Mesendoderm (in vitro differentiated cells): ENCODE measurements around the gene TM4SF18.

Source experiments
- DNase-seq: peaks from one replicate; pipeline ENCODE4 v3.0.0; 2013
- H2AK5ac ChIP-seq: 2 replicates; pipeline ENCODE4 v1.6.1; 2013; ENCODE audit warnings: low read length, inconsistent platforms
- H2BK120ac ChIP-seq: 2 replicates; pipeline ENCODE4 v1.6.1; 2013; ENCODE audit warnings: low read depth, mild to moderate bottlenecking, low read length, moderate library complexity, mixed read lengths
- H2BK15ac ChIP-seq: replicated peaks from 2 replicates; pipeline ENCODE4 v1.6.1; 2013; ENCODE audit warnings: low read depth, mild to moderate bottlenecking, moderate library complexity
- H2BK5ac ChIP-seq: 2 replicates; pipeline ENCODE4 v1.6.1; 2013; ENCODE audit warnings: low read length, inconsistent platforms
- H3K18ac ChIP-seq: 2 replicates; pipeline ENCODE4 v1.6.1; 2013; ENCODE audit warnings: mild to moderate bottlenecking, low read length, mixed read lengths
- H3K23ac ChIP-seq: one replicate; pipeline ENCODE4 v1.6.1; 2013; ENCODE audit warnings: low read length
- H3K27ac ChIP-seq: 2 replicates; pipeline ENCODE4 v1.5.1; 2013; ENCODE audit warnings: low read depth, mild to moderate bottlenecking, inconsistent platforms, low read length, moderate library complexity
- H3K27me3 ChIP-seq: 2 replicates; pipeline ENCODE4 v1.6.1; 2013; ENCODE audit warnings: low read length, control low read depth, mild to moderate bottlenecking, inconsistent platforms; ENCODE audit not compliant: insufficient read depth, poor library complexity
- H3K36me3 ChIP-seq: 2 replicates; pipeline ENCODE4 v1.6.1; 2013; ENCODE audit warnings: low read length, inconsistent platforms; ENCODE audit not compliant: control insufficient read depth, insufficient read depth
- H3K4ac ChIP-seq: one replicate; pipeline ENCODE4 v1.6.1; 2013; ENCODE audit warnings: low read depth, mild to moderate bottlenecking, low read length, moderate library complexity
- H3K4me1 ChIP-seq: 2 replicates; pipeline ENCODE4 v1.6.1; 2013; ENCODE audit warnings: low read depth, low read length, inconsistent platforms; ENCODE audit not compliant: control insufficient read depth
- H3K4me2 ChIP-seq: 2 replicates; pipeline ENCODE4 v1.6.1; 2013; ENCODE audit warnings: low read length
- H3K4me3 ChIP-seq: 2 replicates; pipeline ENCODE4 v1.5.1; 2013; ENCODE audit warnings: mild to moderate bottlenecking, low read length
- H3K56ac ChIP-seq: one replicate; pipeline ENCODE4 v1.6.1; 2013; ENCODE audit warnings: low read length
- H3K79me1 ChIP-seq: 2 replicates; pipeline ENCODE4 v1.6.1; 2013; ENCODE audit warnings: low read length, inconsistent platforms
- H3K79me2 ChIP-seq: 2 replicates; pipeline ENCODE4 v1.6.1; 2013; ENCODE audit warnings: mild to moderate bottlenecking, low read length; ENCODE audit not compliant: control insufficient read depth, insufficient read depth
- H3K9ac ChIP-seq: 2 replicates; pipeline ENCODE4 v1.6.1; 2013; ENCODE audit warnings: low read length, inconsistent platforms
- H4K5ac ChIP-seq: one replicate; pipeline ENCODE4 v1.6.1; 2013; ENCODE audit warnings: low read length
- H4K8ac ChIP-seq: one replicate; pipeline ENCODE4 v1.6.1; 2013; ENCODE audit warnings: low read depth, mild to moderate bottlenecking, control low read depth, low read length, moderate library complexity
- WGBS: extraction: QIAGEN DNeasy Blood & Tissue Kit; methylation state at CpG from one replicate; pipeline ENCODE4 v1.1.7; 2013; ENCODE audit warnings: low lambda C conversion rate, missing lambda C conversion rate; ENCODE audit not compliant: insufficient coverage; ENCODE audit errors: extremely low coverage; 5-methylcytosine and 5-hydroxymethylcytosine counted together

The TM4SF18 gene

DNA sequence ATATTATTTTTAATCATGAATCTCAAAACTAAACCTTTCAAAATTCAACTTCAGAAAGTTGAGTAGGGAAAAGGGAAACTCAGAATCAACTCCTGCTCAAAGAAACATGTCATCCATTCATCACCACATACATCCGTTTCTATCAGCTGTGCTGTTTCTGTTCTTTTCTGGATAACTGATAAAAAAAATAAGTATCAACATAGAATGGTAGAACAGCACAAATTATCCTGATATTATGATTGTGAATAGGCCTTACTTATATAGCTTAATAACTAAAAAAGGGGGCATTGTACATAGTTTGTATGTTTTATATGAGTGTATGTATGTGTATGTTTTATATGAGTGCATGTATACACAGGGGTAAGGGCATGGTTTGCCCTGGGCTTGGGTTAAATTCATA, 41.0 kb upstream of the TM4SF18 start:
- Histone ChIP-seq H3K27me3 (no peaks in the 10 kb centered on the region), H3K79me1 (no peaks in the 10 kb centered on the region), H3K18ac (no peak overlapping the region), H4K5ac (no peak overlapping the region), H4K8ac (no peak overlapping the region), H3K9ac (no peak overlapping the region), H3K36me3 (no peaks in the 10 kb centered on the region), H3K56ac (no peak overlapping the region), H3K79me2 (no peaks in the 10 kb centered on the region), H2AK5ac (no peak overlapping the region), H3K4me2 (no peak overlapping the region), H3K27ac (no peak overlapping the region), H2BK5ac (no peak overlapping the region), H3K23ac (no peak overlapping the region), H3K4me1 (no peaks in the 10 kb centered on the region), H2BK15ac (no peak overlapping the region), H2BK120ac (no peak overlapping the region), H3K4ac (no peak overlapping the region), H3K4me3 (no peak overlapping the region)
- WGBS: no CpG with 5 or more reads among the region's 1 CpG
- no peak for DNase-seq

DNA sequence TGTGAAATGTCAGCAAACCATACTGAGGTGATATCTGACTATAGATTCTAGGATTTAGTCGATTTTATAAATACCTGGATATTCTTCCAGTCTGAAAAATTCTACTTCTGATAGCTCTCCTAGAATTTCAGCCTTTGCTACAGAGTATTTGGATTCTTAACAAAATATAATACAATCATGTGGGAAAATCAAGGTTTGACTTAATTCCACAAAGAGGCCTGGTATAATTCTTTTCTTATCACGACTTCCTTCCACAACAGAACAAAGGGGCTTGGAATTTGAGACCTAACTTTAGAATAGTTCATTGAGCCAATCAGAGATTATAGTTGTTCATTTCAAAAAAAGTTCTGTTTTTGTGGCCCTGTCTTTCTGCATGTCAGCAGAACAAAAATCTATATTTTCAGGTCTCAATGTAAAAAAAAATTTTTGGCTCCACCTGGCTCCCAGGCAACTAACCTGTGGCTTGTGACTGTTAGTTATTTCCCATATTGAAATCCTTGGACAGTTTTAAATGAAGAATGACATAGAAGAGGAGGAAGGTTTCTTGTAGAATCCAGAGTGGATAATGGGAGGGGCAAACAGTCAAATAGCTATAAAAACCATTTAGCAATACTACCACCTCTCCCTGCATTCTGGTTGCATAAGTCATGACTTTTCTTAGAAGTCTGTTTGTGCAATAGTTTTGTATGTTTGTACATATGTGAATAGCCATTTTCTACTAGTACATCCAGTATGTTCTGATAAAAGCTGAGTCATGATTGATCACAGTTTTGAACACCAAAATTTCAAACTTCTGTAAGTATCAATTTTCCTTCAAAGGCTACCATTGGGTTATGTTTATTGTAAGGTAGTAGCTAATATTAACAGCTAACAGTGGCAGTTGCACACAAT, 40.0 kb upstream of the TM4SF18 start:
- no peaks in the 10 kb centered on the region for H3K36me3 ChIP-seq
- no peaks in the 10 kb centered on the region for H3K27me3 ChIP-seq
- no peak overlapping the region for H2AK5ac ChIP-seq
- no peak overlapping the region for H3K4me2 ChIP-seq
- H2BK15ac ChIP-seq: no peak overlapping the region
- no CpG with 5 or more reads among the region's 2 CpGs for WGBS
- no peak overlapping the region for H2BK5ac ChIP-seq
- no peak overlapping the region for H3K4me3 ChIP-seq
- H3K79me1 ChIP-seq: no peaks in the 10 kb centered on the region
- no peaks in the 10 kb centered on the region for H3K79me2 ChIP-seq
- H3K27ac ChIP-seq: no peak overlapping the region
- no peak overlapping the region for H3K4ac ChIP-seq
- DNase-seq: no peak
- H3K23ac ChIP-seq: no peak overlapping the region
- no peak overlapping the region for H4K8ac ChIP-seq
- no peak overlapping the region for H3K18ac ChIP-seq
- no peak overlapping the region for H3K9ac ChIP-seq
- no peak overlapping the region for H2BK120ac ChIP-seq
- no peak overlapping the region for H3K56ac ChIP-seq
- no peak overlapping the region for H4K5ac ChIP-seq
- H3K4me1 ChIP-seq: no peaks in the 10 kb centered on the region

DNA sequence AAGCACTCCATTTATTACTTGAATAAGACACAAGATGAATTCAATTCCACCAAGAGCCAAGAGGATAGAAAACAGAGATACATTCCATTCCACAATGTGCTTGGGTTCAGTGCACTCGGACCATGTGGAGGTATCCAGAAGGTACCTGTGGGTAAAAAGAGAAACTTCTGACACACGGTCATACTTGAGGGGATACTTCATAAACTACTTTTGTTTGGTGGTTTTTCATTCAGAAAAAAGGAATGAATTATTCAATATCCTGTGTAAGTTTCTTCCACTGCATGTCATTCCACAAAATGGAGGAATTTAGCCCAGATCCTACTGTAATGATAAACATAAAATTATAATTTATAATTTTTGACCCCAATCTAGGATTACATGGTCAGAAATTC, 38.3 kb upstream of the TM4SF18 start:
- no peaks in the 10 kb centered on the region for H3K27me3 ChIP-seq
- no peak overlapping the region for H3K27ac ChIP-seq
- H4K8ac ChIP-seq: no peak overlapping the region
- H2BK5ac ChIP-seq: no peak overlapping the region
- WGBS: no CpG with 5 or more reads among the region's 2 CpGs
- H3K23ac ChIP-seq: no peak overlapping the region
- H3K4ac ChIP-seq: no peak overlapping the region
- H3K9ac ChIP-seq: no peak overlapping the region
- no peaks in the 10 kb centered on the region for H3K79me2 ChIP-seq
- no peaks in the 10 kb centered on the region for H3K4me1 ChIP-seq
- no peak overlapping the region for H3K4me2 ChIP-seq
- no peak overlapping the region for H3K56ac ChIP-seq
- H2AK5ac ChIP-seq: no peak overlapping the region
- no peak overlapping the region for H3K4me3 ChIP-seq
- H2BK15ac ChIP-seq: peak overlapping the region; percentile 36
- H3K36me3 ChIP-seq: no peaks in the 10 kb centered on the region
- H3K18ac ChIP-seq: no peak overlapping the region
- H2BK120ac ChIP-seq: no peak overlapping the region
- H4K5ac ChIP-seq: no peak overlapping the region
- H3K79me1 ChIP-seq: no peaks in the 10 kb centered on the region
- no peak for DNase-seq

DNA sequence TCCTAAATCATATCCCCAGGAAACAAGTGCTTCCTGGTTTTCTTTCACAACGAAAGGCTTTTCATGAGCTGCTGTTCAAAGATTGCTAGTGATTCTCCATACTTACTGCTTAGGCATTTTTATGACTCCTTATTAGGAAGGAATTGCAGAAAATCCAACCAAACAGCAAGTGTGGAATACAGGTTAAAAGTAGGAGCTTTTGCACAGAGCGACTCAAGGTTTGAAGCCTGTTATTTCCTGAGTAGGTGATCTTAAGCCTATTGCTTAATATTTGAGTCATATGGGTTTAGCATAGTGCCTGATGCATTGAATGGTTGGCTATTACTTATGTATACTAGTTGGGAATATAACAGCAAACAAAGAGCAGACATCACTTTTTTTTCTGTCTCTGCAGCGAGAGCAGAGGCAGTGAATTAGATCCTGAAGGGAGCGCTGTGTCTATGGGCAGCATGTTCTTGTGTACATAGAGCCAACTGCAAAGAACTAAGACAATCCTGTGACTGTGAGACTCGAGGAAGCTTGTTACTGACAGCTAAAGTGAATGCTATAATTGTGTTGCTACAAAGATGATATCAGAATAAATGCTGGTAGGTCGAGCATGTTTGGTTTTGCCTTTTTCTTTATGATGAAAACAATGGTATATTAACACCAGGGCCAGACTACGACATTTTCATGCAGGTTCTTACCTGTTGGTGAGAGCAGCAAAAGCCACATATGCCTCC, 37.7 kb upstream of the TM4SF18 start:
- H4K8ac ChIP-seq: no peak overlapping the region
- no peak overlapping the region for H3K27ac ChIP-seq
- no peak overlapping the region for H3K23ac ChIP-seq
- no peaks in the 10 kb centered on the region for H3K27me3 ChIP-seq
- H3K79me1 ChIP-seq: no peaks in the 10 kb centered on the region
- no peak overlapping the region for H2BK120ac ChIP-seq
- H3K4ac ChIP-seq: no peak overlapping the region
- no peak overlapping the region for H3K9ac ChIP-seq
- H3K4me1 ChIP-seq: no peaks in the 10 kb centered on the region
- no peaks in the 10 kb centered on the region for H3K36me3 ChIP-seq
- no peak overlapping the region for H2AK5ac ChIP-seq
- H3K4me3 ChIP-seq: no peak overlapping the region
- no peak overlapping the region for H2BK5ac ChIP-seq
- no peak overlapping the region for H3K18ac ChIP-seq
- no peak overlapping the region for H4K5ac ChIP-seq
- WGBS: no CpG with 5 or more reads among the region's 7 CpGs
- H2BK15ac ChIP-seq: peak overlapping the region; percentile 36
- no peak for DNase-seq
- H3K56ac ChIP-seq: no peak overlapping the region
- H3K4me2 ChIP-seq: no peak overlapping the region
- no peaks in the 10 kb centered on the region for H3K79me2 ChIP-seq

DNA sequence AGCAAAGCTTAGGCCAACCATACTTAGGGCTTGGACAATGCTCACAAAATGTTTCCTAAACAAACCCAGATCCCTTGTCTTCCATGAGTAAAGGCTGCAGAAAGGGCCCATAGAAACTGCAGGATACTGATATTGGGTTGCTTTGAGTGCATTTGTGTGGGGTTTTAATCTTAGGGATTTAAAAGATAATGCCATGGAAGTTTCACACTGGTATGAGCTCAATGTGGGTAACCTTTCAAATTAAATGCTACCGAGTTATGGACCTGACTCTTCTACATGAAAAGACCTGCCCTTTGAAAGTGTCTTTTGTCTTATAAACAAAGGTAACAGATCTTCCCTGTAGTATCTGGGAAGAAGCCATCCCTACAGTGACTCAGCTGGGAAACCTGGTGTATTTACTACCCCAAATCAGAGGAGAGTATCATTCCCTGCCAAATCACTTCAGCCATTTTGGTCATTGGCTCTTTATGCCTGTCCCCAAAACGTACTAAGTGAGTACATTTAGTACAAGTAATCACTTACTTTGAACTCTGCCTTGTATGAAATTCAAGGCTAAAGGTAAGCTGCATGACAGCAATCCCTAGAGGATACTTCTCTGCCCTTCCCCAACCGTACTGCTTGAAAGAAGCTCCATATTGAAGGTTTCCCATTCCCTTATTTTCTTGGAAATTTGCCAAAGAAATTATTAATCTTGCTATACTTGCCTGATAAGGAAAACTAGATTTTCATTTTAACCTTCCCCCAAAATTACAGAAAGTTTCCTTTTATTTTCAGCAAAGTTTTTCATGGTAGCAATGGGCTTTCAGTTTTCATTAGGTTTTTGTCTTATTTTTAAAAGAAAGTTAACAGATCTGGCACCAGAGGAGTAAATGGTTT, 36.8 kb upstream of the TM4SF18 start:
- Histone ChIP-seq H3K23ac (no peak overlapping the region), H2BK120ac (no peak overlapping the region), H3K9ac (no peak overlapping the region), H3K36me3 (no peaks in the 10 kb centered on the region), H3K79me2 (no peaks in the 10 kb centered on the region), H3K27me3 (no peaks in the 10 kb centered on the region), H3K4ac (no peak overlapping the region), H3K18ac (no peak overlapping the region), H3K56ac (peak overlapping the region; percentile 7), H3K27ac (no peak overlapping the region), H2BK5ac (no peak overlapping the region), H3K4me1 (no peaks in the 10 kb centered on the region), H3K79me1 (no peaks in the 10 kb centered on the region), H2BK15ac (no peak overlapping the region), H3K4me2 (no peak overlapping the region), H4K5ac (no peak overlapping the region), H4K8ac (no peak overlapping the region), H3K4me3 (no peak overlapping the region), H2AK5ac (no peak overlapping the region)
- WGBS: no CpG with 5 or more reads among the region's 3 CpGs
- no peak for DNase-seq
